H1 (cell line): ENCODE data around the gene ETV1. TPM values are rescaled to one million over a fixed set of nuclear protein-coding genes. Genes with fewer than 3 reads are reported as not detected.

Source experiments
- ATF2 ChIP-seq: IDR thresholded peaks from 2 replicates; pipeline ENCODE4 v1.6.1; 2012; ENCODE audit warnings: low read length, inconsistent platforms
- BACH1 ChIP-seq: IDR thresholded peaks from 2 replicates; pipeline ENCODE4 v1.6.1; 2012; ENCODE audit warnings: low read length, improper control_type of control experiment
- CBX8 ChIP-seq: fragments of 300-800, 300-1000 bp; sonication (generic); IDR thresholded peaks from 2 replicates; pipeline ENCODE4 v1.7.1; 2016; ENCODE audit warnings: low read depth, low read length, borderline replicate concordance
- CREB1 ChIP-seq: IDR thresholded peaks from 2 replicates; pipeline ENCODE4 v1.6.1; 2012; ENCODE audit warnings: inconsistent platforms
- KDM5A ChIP-seq: fragments of 200-600 bp; IDR thresholded peaks from 2 replicates; pipeline ENCODE4 v1.7.1; 2012; ENCODE audit warnings: mild to moderate bottlenecking, low read length, inconsistent platforms, mixed read lengths
- NANOG ChIP-seq: IDR thresholded peaks from 2 replicates; pipeline ENCODE4 v1.6.1; 2011; ENCODE audit warnings: low read length, low read depth, mild to moderate bottlenecking, inconsistent platforms; ENCODE audit not compliant: insufficient read depth, poor library complexity, severe bottlenecking
- RBBP5 ChIP-seq: IDR thresholded peaks from 2 replicates; pipeline ENCODE4 v1.7.1; 2012; ENCODE audit warnings: low read depth, mild to moderate bottlenecking, inconsistent platforms, low read length, moderate library complexity, borderline replicate concordance
- SAP30 ChIP-seq: fragments of 300-600 bp; sonication (generic); IDR thresholded peaks from 2 replicates; pipeline ENCODE4 v1.7.1; 2012; ENCODE audit warnings: low read length, moderate library complexity, mild to moderate bottlenecking, inconsistent platforms; ENCODE audit not compliant: insufficient read depth, insufficient replicate concordance
- SIN3A ChIP-seq, 2 experiments: IDR thresholded peaks in 1 of 2; conservative IDR thresholded peaks in 1 of 2; 2 replicates each; pipeline ENCODE4 v1.6.1; 2011 to 2012; ENCODE audit warnings: low read length in 2 of 2, improper control_type of control experiment in 1 of 2, low read depth in 1 of 2, mild to moderate bottlenecking in 1 of 2
- SP2 ChIP-seq: IDR thresholded peaks from 2 replicates; pipeline ENCODE4 v1.6.1; 2012; ENCODE audit warnings: mild to moderate bottlenecking, low read length, inconsistent platforms
- SP4 ChIP-seq: IDR thresholded peaks from 2 replicates; pipeline ENCODE4 v1.6.1; 2012; ENCODE audit warnings: low read length, inconsistent platforms
- SUZ12 ChIP-seq: fragments of 200-600 bp; sonication (generic); IDR thresholded peaks from 2 replicates; pipeline ENCODE4 v1.6.1; 2012; ENCODE audit warnings: mild to moderate bottlenecking, inconsistent platforms, low read length, moderate library complexity, mixed read lengths
- TAF1 ChIP-seq: IDR thresholded peaks from 2 replicates; pipeline ENCODE4 v1.6.1; 2011; ENCODE audit warnings: mild to moderate bottlenecking, low read depth, low read length
- TBP ChIP-seq: IDR thresholded peaks from 2 replicates; pipeline ENCODE4 v1.6.1; 2011; ENCODE audit warnings: low read depth, low read length, improper control_type of control experiment
- TEAD4 ChIP-seq: IDR thresholded peaks from 2 replicates; pipeline ENCODE4 v1.6.1; 2012; ENCODE audit warnings: low read depth, low read length, inconsistent platforms, mixed read lengths
- USF2 ChIP-seq: IDR thresholded peaks from 2 replicates; pipeline ENCODE4 v1.6.1; 2011; ENCODE audit warnings: low read length, improper control_type of control experiment
- YY1 ChIP-seq: IDR thresholded peaks from 2 replicates; pipeline ENCODE4 v1.6.1; 2011; ENCODE audit warnings: low read depth, mild to moderate bottlenecking, low read length
- polyA plus RNA-seq, 7 experiments: library from polyadenylated mRNA; depleted of rRNA in 3 of 7; stranded (reverse) in 5 of 7; unstranded in 2 of 7; fragments of >200 nt in 5 of 7; fragments of 200-250 nt in 2 of 7; gene quantifications; 1 replicate in 5 of 7; 2 replicates in 1 of 7; 4 replicates in 1 of 7; pipeline versions ENCODE4 v1.2.1 to v1.2.3, GENCODE V29; 2011 to 2013; ENCODE audit warnings: missing spikeins in 2 of 7, mixed read lengths in 2 of 7
- total RNA-seq: library from RNA; stranded (reverse); fragmentation: NEBNext Ultra II Directional; extraction: Animal tissue kit (Norgen Biotek cat#: 25700); gene quantifications from 2 replicates; pipeline ENCODE4 v1.2.1, GENCODE V29; 2021

Gene ETV1
- total and polyA plus RNA-seq, 2 of the 8 experiments (the other 6 are each of a cell fraction or from before 2014, with no cell fraction given), result 58.3 to 91.2 TPM

GRCh38 chr7:13988731-13989125 is 738 bp downstream of the ETV1 start (continued):
- TF ChIP-seq SIN3A (conservative IDR thresholded peaks at IDR 0.05 in 1 of 2, IDR thresholded peaks at IDR 0.05 in 1 of 2; ENCODE audit: low read depth in 1 of 2, low read length in 2 of 2) (no peak), USF2 (no peak), ATF2 (no peak), RBBP5 (no peak), YY1 (no peak), BACH1 (no peak), SUZ12 (no peak), CBX8 (no peak), KDM5A (no peak), CREB1 (no peak), SP2 (no peak), TBP (peak; percentile 51; the same call in 1 of the 2 replicates), NANOG (no peak), SP4 (peak; percentile 34; the same call in 1 of the 2 replicates), TEAD4 (no peak), TAF1 (peak; percentile 39; the same call in 1 of the 2 replicates), SAP30 (no peak)
